NT2/D1 (cell line): ENCODE data around the gene ZNF576.

ENCODE experiments used
- DNase-seq: peaks from one replicate; pipeline ENCODE4 v3.0.0-alpha.2; 2011; ENCODE audit warnings: low read depth, low spot score
- H3K27me3 ChIP-seq: 2 replicates; pipeline ENCODE4 v1.6.0; 2011; ENCODE audit warnings: mild to moderate bottlenecking; ENCODE audit not compliant: insufficient read length, insufficient read depth
- H3K36me3 ChIP-seq: 2 replicates; pipeline ENCODE4 v1.6.1; 2011; ENCODE audit warnings: mild to moderate bottlenecking, low read length, mixed read lengths; ENCODE audit not compliant: insufficient read depth, insufficient read length
- H3K4me1 ChIP-seq: 2 replicates; pipeline ENCODE4 v1.5.1; 2011; ENCODE audit not compliant: insufficient read depth, insufficient read length
- H3K4me3 ChIP-seq: 2 replicates; pipeline ENCODE4 v1.5.1; 2011; ENCODE audit warnings: low read depth; ENCODE audit not compliant: insufficient read length
- H3K9ac ChIP-seq: 2 replicates; pipeline ENCODE4 v1.6.0; 2011; ENCODE audit warnings: low read depth; ENCODE audit not compliant: insufficient read length
- H3K9me3 ChIP-seq: 2 replicates; pipeline ENCODE4 v1.5.1; 2011; ENCODE audit warnings: mild to moderate bottlenecking, low read length; ENCODE audit not compliant: insufficient read depth
- SUZ12 ChIP-seq: IDR thresholded peaks from 2 replicates; pipeline ENCODE4 v1.6.1; 2011; ENCODE audit not compliant: insufficient read length, insufficient read depth; ENCODE audit errors: extremely low read depth
- YY1 ChIP-seq: IDR thresholded peaks from 2 replicates; pipeline ENCODE4 v1.6.1; 2011; ENCODE audit not compliant: insufficient read length, insufficient read depth
- ZNF274 ChIP-seq: IDR thresholded peaks from 2 replicates; pipeline ENCODE4 v1.6.1; 2011; ENCODE audit warnings: mild to moderate bottlenecking, low read depth, low read length

The ZNF576 gene

DNA sequence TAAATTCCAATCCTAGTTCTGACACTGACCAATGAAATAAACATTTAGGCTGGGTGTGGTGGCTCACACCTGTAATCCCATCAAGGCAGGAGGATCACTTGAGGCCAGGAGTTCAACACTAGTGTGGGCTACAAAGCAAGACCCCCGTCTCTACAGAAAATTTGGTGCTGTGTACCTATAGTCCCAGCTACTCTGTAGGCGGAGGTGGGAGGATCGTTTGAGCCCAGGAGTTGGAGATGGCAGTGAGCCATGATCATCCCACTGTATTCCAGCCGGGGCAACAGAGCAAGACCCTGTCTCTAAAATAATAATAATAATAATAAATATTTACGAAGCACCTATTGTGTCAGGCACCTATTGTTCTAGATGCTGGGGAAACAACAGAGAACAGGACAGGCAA is 7.1 kb upstream of the ZNF576 start:
- Histone ChIP-seq H3K9me3 (no peaks in the 10 kb centered on the region), H3K4me3 (no peak overlapping the region), H3K27me3 (no peaks in the 10 kb centered on the region), H3K36me3 (peaks cover 61% of the 10 kb centered on the region), H3K4me1 (peaks cover 5% of the 10 kb centered on the region), H3K9ac (no peak overlapping the region)
- TF ChIP-seq ZNF274, result no peak
- no peak for TF ChIP-seq SUZ12
- DNase-seq, result no peak

DNA sequence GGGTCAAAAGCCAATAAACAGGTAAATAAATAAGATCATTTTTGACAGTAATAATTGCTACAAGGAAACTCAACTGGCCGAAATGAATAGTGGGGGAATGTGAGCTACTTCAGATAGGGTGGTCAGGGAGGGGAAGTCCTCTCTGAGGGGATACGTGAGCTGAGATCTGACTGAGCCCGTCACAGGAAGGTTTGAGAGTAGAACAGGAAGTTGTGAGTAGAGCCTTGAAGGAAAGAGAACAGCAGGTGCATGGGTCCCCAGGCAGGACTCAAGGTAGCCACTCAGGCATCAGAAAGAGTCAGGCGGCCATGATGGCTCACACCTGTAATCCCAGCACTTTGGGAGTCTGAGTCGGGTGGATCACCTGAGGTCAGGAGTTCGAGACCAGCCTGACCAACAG is 6.7 kb upstream of the ZNF576 start:
- Histone ChIP-seq H3K4me3 (no peak overlapping the region), H3K27me3 (no peaks in the 10 kb centered on the region), H3K9me3 (no peaks in the 10 kb centered on the region), H3K9ac (no peak overlapping the region), H3K4me1 (peaks cover 5% of the 10 kb centered on the region), H3K36me3 (peaks cover 62% of the 10 kb centered on the region)
- TF ChIP-seq YY1, result no peak
- no peak for TF ChIP-seq ZNF274
- no peak for TF ChIP-seq SUZ12
- no peak for DNase-seq

DNA sequence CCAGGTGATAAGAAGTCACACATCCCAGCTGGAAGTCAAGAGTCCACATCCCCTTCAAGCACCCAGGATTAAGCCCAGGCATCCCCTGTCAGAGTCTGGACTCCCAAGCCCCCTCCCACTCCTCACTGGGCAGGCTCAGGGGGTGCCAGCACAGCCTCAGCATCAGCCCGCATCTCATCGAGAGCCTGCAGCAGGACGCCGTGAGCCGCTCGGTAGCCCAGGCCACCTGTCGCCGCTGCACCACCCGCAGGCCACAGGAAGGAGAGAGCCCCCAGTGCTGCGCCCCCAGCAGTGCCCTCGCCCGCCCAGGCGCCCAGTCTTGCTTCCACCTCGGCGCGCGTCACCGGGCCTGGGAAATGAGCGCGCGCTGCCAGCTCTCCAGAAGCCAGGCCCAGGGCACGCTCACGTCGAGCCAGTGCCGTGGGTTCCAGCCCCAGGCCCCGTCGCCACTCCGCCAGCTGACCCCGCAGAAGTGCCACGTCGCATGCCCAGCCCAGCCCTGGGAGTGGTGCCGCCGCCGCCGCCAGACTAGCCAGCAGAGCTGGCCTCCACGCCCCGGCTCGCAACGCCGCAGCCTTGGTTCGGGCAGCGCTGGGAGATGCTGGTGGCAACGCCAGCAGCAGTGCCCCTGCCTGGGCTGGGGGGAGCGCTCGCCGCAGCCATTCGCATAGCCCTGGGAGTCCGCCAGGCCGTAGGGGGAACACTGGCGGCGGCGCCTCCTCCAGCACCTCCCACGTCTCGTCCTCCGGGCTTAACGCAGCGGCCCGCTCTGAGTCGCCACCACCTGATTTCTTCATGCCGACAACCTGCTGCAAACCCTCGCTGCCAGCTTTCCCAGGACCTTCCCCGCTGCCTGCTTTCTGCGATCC is 4.3 kb upstream of the ZNF576 start:
- Histone ChIP-seq H3K9me3 (no peaks in the 10 kb centered on the region), H3K9ac (no peak overlapping the region), H3K27me3 (no peaks in the 10 kb centered on the region), H3K36me3 (peaks cover 49% of the 10 kb centered on the region), H3K4me3 (no peak overlapping the region), H3K4me1 (peaks cover 5% of the 10 kb centered on the region)
- no peak for TF ChIP-seq ZNF274
- no peak for TF ChIP-seq YY1
- no peak for DNase-seq

DNA sequence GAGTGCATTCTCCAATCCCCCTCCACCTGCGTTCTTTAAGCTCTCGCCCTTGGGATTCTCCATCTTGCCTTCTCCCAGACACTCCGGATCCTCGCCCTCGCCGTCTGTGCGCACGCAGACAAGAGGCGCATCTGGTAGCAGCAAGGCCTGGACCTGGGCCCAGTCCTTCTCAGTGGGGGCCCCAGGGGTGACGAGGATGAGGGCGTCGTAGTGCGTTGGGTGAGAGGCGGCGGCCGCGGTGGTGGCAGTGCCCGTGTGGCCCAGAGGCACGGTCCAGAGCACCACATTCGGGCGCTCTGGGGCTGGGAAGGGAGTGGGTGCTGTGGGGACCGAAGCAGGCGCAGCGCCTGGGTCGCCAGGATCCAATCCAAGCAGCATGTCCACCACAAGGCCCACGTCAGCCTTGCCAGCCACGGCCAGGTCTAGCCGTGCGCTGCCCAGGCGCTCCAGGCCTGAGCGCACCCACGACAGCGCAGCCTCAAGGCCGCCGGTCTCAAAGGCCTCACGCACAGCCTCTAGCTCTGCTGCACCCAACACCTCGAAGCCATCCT is 3.5 kb upstream of the ZNF576 start:
- DNase-seq, result no peak
- Histone ChIP-seq H3K9me3 (no peaks in the 10 kb centered on the region), H3K36me3 (peaks cover 48% of the 10 kb centered on the region), H3K9ac (no peak overlapping the region), H3K4me1 (peaks cover 5% of the 10 kb centered on the region), H3K27me3 (no peaks in the 10 kb centered on the region), H3K4me3 (no peak overlapping the region)
- TF ChIP-seq SUZ12 (no peak), YY1 (no peak), ZNF274 (no peak)

DNA sequence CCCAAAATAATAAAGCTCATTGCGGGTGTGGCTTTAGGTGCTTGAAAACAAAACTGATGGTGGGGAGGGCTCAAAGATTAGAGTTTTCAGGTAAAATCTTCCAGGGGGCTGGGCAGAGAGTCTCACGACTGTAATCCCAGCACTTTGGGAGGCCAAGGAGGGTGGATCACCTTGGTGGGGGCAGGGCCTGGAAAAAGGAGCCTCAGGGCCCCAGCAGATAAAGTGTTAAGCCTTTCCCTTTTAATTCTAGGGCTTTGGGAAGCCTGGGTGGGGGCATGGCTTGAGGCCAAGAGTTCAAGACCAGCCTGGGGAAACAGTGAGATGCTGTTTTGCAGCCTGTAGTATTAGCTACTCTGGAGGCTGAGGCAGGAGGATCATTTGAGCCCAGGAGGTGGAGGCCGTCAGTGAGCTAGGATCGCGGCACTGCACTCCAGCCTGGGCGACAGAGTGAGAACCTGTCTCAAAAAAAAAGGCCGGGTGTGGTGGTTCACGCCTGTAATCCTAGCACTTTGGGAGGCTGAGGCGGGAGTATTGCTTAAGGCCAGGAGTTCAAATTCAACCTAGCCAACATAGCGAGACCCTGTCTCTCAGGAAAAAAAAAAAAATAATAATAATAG is 2.2 kb upstream of the ZNF576 start:
- no peak overlapping the region for H3K9ac ChIP-seq

DNA sequence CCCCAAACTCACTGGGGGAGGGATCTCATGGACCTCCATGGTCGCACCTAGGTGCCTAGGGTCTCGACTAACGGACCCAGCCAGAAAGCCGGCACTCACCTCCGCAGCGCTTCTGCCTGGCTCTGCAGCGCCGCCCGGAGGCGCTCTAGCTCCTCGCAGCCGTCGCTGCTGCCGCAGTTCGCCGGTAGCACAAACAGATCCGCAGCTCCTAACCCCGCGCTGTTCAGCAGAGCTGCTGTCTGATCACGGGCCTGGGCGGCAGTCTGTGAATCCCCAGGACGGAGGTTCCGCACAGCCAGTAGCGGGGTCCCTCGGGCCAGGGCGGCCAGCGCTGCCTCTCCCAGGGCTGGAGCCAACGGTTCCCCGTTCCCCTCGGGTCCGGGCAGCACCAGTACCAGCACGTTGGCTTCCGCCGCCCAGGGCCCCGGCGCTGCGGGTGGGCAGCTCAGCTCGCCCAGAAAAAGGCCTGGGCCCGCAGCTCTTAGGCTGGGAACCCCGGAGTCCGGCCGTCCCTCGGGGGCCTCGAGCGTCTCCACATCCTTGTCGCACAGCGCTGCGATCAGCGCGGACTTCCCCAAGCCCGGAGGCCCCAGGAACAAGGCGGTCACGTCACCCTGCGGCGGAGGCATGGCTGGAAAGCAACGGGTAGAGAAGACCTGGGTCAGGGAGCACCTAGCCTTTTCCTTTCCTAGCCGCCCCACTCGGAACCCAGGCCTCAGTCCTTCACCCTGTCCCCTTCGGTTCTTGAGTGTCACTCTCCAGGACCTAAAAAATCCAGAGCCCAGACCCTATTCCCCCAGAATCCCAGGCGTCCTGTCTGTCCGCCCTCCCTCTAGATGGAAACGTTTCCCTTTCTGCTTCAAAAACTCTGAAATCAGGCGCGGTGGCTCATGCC is 1.4 kb upstream of the ZNF576 start:
- Histone ChIP-seq H3K4me1 (peaks cover 5% of the 10 kb centered on the region), H3K9me3 (no peaks in the 10 kb centered on the region), H3K9ac (peak overlapping the region; percentile 88), H3K27me3 (no peaks in the 10 kb centered on the region), H3K36me3 (peaks cover 62% of the 10 kb centered on the region), H3K4me3 (peak overlapping the region; percentile 69)
- TF ChIP-seq ZNF274 (no peak), YY1 (no peak), SUZ12 (no peak)
- peak; percentile 52 for DNase-seq

More for the DNA sequence above, 2.2 kb upstream of the ZNF576 start:
- H3K9me3 ChIP-seq, result no peaks in the 10 kb centered on the region
- H3K27me3 ChIP-seq, result no peaks in the 10 kb centered on the region
- TF ChIP-seq YY1, result no peak
- no peak for TF ChIP-seq ZNF274
- no peak for TF ChIP-seq SUZ12
- H3K4me1 ChIP-seq, result peaks cover 5% of the 10 kb centered on the region
- no peak for DNase-seq
- peaks cover 55% of the 10 kb centered on the region for H3K36me3 ChIP-seq
- H3K4me3 ChIP-seq, result no peak overlapping the region
